Left colon (tissue), 2 donors: ENCODE results near the gene NR2F1-AS1. TPM values are rescaled to one million over a fixed set of nuclear protein-coding genes. Genes with fewer than 3 reads are reported as not detected.
A peak's percentile ranks its signal among the peaks of the same experiment; 100 is the strongest.

Experiments used
- ATAC-seq: fragments of 200-7000 bp; cut with Tn5 transposase; one replicate; pipeline ENCODE4 v1.9.1; 2020; ENCODE audit warnings: mild to moderate bottlenecking, moderate library complexity
- DNase-seq, 2 donors: peaks; one replicate each; pipeline ENCODE4 v3.0.0-alpha.2; 2020
- intact Hi-C, 2 donors: fragments of 100-400 bp; cut with DNase I in 1 of 2; cut with micrococcal nuclease in 1 of 2; formaldehyde crosslinking; loops; one replicate each; pipeline versions ENCODE4 v1.11.2 to v1.14.0; 2022; cut with DNase I, micrococcal nuclease
- total RNA-seq, 2 donors: library from RNA; stranded (reverse); fragmentation: NEBNext Ultra II Directional; extraction: Animal tissue kit (Norgen Biotek cat#: 25700); gene quantifications; one replicate each; pipeline ENCODE4 v1.2.1, GENCODE V29; 2021
- donor health status: DM: no; HTN: no; CAD: no.
- donor health status: DM: yes; HTN: yes; CAD: no.

Gene NR2F1-AS1
- total RNA-seq, 2 donors from 2014 or later: 2.2 to 3.2 TPM

DNA sequence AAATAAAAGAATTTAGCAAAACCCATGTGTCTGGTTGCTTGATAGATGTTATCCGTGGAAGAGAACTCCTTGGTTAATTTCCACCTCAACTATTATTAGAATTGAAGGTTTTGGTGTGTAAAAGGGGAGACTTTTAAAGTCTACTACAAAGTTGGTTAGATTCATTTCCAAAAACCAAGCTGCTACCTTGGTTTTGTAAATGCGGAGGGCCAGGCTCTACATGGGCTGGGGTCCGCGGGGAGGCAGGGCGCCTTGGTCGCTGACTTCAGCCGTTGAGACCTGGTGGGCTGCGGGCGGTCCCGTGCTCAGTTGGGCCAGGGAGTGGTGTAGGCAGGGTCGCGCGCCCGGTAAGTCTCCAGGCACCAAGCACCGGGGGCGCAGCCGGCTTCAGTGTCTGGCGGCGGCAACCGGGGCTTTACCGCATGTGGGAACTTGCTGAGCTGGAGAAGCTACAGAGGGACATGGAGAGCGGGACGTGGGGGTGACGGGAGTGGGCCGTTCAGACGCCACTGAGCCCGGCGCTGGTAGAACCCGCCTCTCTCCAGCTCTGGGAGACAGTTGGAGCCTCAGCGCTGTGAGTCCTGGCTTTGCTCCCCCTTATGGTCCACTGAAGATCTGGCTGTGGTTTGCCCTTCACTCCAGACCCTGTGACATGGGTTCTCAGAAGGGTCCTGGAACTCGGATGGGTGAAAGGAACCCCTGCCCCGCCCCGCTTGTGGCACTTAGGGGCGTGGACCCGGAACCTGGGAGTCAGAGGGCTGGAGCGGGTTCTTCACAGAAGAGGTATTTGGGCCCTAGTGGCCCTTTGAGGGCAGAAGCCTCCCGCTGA, 13.8 kb upstream of the NR2F1-AS1 start:
- DNase-seq: no peak
- no peak for ATAC-seq
- intact Hi-C loops: loop anchor here in 1 of 2 donors (10.0 kb wide), 1 partner anchor 210 kb away; no protein-coding TSS in a partner anchor

DNA sequence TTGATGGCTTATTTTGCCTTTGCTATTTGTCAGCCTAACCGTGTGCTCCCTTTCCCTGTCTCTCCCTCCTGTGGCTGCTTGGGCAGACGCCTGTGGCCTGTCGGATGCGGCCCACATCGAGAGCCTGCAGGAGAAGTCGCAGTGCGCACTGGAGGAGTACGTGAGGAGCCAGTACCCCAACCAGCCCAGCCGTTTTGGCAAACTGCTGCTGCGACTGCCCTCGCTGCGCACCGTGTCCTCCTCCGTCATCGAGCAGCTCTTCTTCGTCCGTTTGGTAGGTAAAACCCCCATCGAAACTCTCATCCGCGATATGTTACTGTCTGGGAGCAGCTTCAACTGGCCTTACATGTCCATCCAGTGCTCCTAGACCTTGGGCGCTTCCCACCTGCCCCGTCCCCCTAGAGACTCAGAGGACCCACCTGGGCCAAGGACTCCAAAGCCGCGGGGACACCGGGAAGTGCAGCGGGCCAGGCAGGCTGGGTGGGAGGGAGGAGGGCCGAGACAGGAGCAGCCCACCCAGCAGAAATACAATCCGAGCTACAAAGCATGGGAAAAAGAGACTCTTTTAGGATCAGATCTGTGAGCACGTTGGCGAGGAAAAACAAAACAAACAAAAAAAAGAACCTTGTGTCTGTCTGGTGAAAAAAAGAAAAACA, 12.6 kb upstream of the NR2F1-AS1 start:
- DNase-seq: no peak
- ATAC-seq: no peak
- intact Hi-C loops: loop anchor here in 1 of 2 donors (10.0 kb wide), 1 partner anchor 211 kb away; no protein-coding TSS in a partner anchor

DNA sequence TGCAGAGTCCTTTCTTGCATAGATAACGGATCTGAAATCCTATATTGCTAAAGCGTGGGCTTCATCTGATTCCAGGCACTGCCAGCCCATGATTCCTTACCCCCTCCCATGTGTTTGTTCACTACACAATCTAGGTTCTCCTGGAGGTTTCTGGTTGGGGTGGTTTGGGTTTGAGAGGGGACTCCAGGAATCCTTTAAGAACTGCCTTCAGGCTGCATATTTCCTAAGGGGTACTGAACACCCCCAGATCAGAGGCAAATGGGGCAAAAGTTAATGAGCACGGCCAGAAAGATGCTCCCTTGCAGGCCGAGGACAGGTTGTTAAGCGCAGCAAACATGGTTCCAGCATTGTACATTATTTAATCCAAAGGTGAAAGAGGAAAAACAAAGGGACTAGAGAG, 11.9 kb upstream of the NR2F1-AS1 start:
- intact Hi-C loops: loop anchor here in 1 of 2 donors (10.0 kb wide), 1 partner anchor 212 kb away; no protein-coding TSS in a partner anchor
- DNase-seq: no peak
- ATAC-seq: no peak

- no peak for DNase-seq
- intact Hi-C loops: loop anchor here in 1 of 2 donors (10.0 kb wide), 1 partner anchor 213 kb away; no protein-coding TSS in a partner anchor
Measured at GRCh38 chr5:93591323-93591945, 10.4 kb upstream of the NR2F1-AS1 start.

DNA sequence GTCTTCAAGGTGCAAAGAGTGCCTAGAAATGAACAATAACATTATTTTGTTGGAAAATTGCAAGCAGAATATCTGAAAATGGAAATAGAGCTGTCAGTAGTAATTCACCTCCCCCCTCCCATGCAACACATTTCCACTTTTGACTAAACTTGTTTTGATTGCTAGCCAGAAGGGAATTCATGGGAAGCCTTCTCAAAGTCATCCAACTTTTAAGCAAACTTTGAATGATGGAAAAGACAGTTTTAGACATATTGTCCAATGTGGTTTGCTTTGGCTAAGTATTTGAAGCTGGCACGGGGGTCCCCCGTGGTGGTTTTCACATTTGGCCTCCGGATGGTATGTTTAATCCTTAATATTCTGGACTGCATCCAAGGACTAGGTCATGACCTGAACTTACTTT, 9.5 kb upstream of the NR2F1-AS1 start:
- intact Hi-C loops: loop anchor here in 1 of 2 donors (10.0 kb wide), 1 partner anchor 214 kb away; no protein-coding TSS in a partner anchor
- DNase-seq: no peak
- no peak for ATAC-seq

More at GRCh38 chr5:93591323-93591945, 10.4 kb upstream of the NR2F1-AS1 start:
- ATAC-seq: no peak

- DNase-seq (no peak), ATAC-seq (no peak)
- intact Hi-C loops: loop anchor here in 1 of 2 donors (10.0 kb wide), 2 partner anchors 215 to 325 kb away; no protein-coding TSS in a partner anchor
Measured at GRCh38 chr5:93589829-93590215, 8.8 kb upstream of the NR2F1-AS1 start.

DNA sequence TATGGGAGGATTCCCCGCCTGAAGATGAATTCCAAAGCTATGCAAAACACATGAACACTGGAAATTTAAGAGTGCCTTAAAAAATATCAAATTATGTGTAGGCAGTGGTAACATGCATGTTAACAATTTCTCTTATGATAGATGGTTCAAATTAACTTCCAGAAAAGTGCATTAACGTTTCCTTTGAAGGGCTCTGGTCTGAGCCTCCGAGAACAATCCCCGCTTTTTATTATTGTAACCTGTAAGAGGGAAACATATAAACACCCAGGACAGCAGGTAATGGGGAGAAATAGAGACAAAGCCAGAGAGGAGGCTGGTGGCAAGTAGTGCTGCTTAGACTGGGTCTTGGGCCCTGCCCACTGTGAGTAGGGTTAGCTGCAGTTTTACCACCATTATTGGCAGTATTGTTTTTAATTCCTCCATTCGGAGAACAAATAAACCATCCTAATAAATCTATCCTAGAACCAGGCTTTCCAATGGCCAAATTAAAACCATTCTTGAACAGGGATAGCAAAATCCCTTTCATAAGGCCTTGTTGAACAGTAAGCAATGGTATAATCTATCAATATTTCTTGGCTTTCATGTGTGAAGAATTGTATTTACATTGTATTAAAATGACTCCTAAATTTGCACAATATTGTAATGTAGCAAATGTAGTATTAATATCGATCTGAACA, 8.3 kb upstream of the NR2F1-AS1 start:
- DNase-seq (no peak), ATAC-seq (no peak)
- intact Hi-C loops: loop anchor here in 1 of 2 donors (10.0 kb wide), 1 partner anchor 326 kb away; no protein-coding TSS in a partner anchor

DNA sequence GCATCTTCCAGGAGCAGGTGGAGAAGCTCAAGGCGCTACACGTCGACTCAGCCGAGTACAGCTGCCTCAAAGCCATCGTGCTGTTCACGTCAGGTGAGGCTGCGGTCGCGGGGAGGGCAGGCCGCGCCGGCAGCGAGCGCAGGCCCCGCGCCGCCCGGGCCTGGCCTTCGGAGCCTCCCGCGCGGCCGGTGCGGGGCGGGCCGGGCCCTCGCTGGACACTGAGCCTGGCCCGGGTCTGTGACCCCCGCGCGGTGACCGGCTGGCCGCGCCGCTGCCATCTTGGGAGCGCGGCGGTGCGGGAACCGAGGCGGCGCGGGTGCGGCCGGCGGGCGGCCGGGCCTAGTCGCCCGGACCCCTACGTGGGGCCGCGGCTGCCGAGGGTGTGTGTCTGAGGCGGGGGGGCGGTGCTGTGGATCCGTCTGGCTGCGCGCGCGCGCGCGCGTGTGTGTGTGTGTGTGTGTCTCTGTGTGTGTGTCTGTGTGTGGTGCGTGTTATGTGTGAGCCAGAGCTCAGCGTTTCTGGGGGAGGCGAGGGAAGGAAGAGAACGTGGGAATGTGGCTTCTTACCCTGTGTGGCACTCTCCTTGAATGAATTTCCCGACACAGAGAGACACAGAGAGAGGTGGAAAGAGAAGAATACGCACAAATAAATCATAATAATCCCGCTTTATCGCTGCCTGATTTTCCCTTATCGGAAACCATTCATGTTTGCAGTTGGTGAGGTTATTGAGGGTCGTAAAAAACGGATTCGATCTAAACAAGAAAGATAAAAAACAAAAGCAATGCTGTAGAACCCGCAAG, 7.5 kb upstream of the NR2F1-AS1 start:
- DNase-seq (no peak), ATAC-seq (no peak)
- intact Hi-C loops: loop anchor here in 1 of 2 donors (10.0 kb wide), 1 partner anchor 326 kb away; no protein-coding TSS in a partner anchor

DNA sequence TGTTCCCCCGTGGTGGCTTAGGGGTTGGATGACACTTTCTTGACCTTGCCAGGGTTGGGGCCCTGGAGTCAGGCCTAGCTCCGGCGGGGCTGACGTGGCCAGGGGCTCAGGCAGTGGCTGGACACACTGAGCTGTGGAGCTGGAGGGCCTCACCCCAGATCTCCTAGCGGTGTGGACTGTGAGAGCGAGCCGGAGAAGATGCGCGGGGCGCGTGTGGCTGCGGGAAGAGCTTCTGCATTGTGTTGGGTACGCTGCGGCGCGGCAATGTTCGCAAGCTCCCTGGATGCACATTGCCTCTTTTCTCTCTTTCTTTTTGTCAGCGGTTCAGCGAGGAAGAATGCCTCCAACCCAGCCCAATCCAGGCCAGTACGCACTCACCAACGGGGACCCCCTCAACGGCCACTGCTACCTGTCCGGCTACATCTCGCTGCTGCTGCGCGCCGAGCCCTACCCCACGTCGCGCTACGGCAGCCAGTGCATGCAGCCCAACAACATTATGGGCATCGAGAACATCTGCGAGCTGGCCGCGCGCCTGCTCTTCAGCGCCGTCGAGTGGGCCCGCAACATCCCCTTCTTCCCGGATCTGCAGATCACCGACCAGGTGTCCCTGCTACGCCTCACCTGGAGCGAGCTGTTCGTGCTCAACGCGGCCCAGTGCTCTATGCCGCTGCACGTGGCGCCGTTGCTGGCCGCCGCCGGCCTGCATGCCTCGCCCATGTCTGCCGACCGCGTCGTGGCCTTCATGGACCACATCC, 6.8 kb upstream of the NR2F1-AS1 start:
- no peak for DNase-seq
- no peak for ATAC-seq
- intact Hi-C loops: loop anchor here in 1 of 2 donors (10.0 kb wide), 1 partner anchor 327 kb away; no protein-coding TSS in a partner anchor

GRCh38 chr5:93586736-93587596, 5.9 kb upstream of the NR2F1-AS1 start:
- ATAC-seq (no peak), DNase-seq (no peak)
- intact Hi-C loops: loop anchor here in 1 of 2 donors (10.0 kb wide), 1 partner anchor 328 kb away; no protein-coding TSS in a partner anchor

DNA sequence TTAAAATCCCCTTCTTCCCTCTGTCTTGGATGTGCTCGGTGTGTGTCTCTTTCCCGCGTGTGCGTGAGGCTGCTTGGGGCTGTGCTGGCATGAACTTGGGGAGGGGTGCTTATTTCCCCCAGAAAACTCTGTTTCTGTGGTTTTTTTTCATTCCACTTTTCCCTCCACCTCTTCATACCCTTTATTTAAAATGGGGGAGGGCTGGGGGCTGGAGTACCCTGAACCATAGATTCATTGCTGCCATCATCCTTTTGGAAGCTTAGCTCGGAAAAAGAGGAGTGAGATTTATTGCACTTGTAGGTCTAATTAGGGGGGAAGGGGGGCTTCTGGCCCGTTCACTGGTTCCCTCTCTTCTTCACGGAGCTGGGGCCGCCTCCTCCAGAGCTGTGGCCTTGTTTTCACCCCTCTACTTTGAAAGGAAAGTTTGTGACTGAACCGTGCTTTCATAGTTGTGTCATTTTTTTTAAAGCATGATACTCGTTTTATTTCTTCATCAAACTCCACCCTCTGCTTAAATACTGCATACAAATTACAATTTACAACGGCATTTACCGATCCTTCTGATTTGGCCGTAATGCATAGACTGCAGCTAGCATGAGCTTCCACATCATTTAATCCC, 4.9 kb upstream of the NR2F1-AS1 start:
- no peak for ATAC-seq
- DNase-seq: no peak
- intact Hi-C loops: loop anchor here in 1 of 2 donors (10.0 kb wide), 1 partner anchor 329 kb away; no protein-coding TSS in a partner anchor

- intact Hi-C loops: loop anchor here in 1 of 2 donors (10.0 kb wide), 1 partner anchor 330 kb away; no protein-coding TSS in a partner anchor
- ATAC-seq (no peak), DNase-seq (no peak)
Measured at GRCh38 chr5:93585041-93585766, 4.2 kb upstream of the NR2F1-AS1 start.

- intact Hi-C loops: loop anchor here in 1 of 2 donors (10.0 kb wide), 1 partner anchor 330 kb away; no protein-coding TSS in a partner anchor
- DNase-seq (no peak), ATAC-seq (no peak)
Measured at GRCh38 chr5:93584596-93585040, 3.6 kb upstream of the NR2F1-AS1 start.

- intact Hi-C loops: loop anchor here in 1 of 2 donors (10.0 kb wide), 1 partner anchor 331 kb away; no protein-coding TSS in a partner anchor
- DNase-seq: no peak
- ATAC-seq: peak; percentile 21
Measured at GRCh38 chr5:93583768-93584595, 3.0 kb upstream of the NR2F1-AS1 start.
